CD4-positive, CD25-positive, alpha-beta regulatory T cell (primary cell): ENCODE results near the gene RAVER2. TPM values are rescaled to one million over a fixed set of nuclear protein-coding genes. Genes with fewer than 3 reads are reported as not detected.

Source experiments
- ATAC-seq, 2 donors: fragments of 150-1000 bp; cut with Tn5 transposase; one replicate each; pipeline ENCODE4 v1.10.0; 2021; ENCODE audit warnings: low read depth in 2 of 2, moderate number of reproducible peaks in 2 of 2, moderate library complexity in 1 of 2
- DNase-seq, 3 donors: peaks; one replicate each; pipeline versions ENCODE4 v3.0.0 to v3.0.0-alpha.2; 2012 to 2022; ENCODE audit warnings: mixed read lengths in 1 of 3
- H3K27ac ChIP-seq: one replicate; pipeline ENCODE4 v1.7.0; 2013; ENCODE audit warnings: mild to moderate bottlenecking, low read length; ENCODE audit not compliant: insufficient read depth, poor library complexity, severe bottlenecking
- H3K27me3 ChIP-seq: one replicate; pipeline ENCODE4 v1.7.0; 2013; ENCODE audit warnings: low read length; ENCODE audit not compliant: control insufficient read depth, insufficient read depth
- H3K36me3 ChIP-seq: one replicate; pipeline ENCODE4 v1.7.0; 2013; ENCODE audit warnings: mild to moderate bottlenecking, low read length, moderate library complexity; ENCODE audit not compliant: control insufficient read depth, insufficient read depth
- H3K4me1 ChIP-seq: 2 replicates; pipeline ENCODE4 v1.7.0; 2013; ENCODE audit warnings: mild to moderate bottlenecking, low read length; ENCODE audit not compliant: insufficient read depth, control insufficient read depth, poor library complexity, severe bottlenecking
- H3K4me3 ChIP-seq: one replicate; pipeline ENCODE4 v1.7.0; 2013; ENCODE audit warnings: low read depth, mild to moderate bottlenecking, low read length, moderate library complexity
- H3K9me3 ChIP-seq, 2 experiments: 1 replicate in 1 of 2; 2 replicates in 1 of 2; pipeline ENCODE4 v1.7.0; 2013; ENCODE audit warnings: low read length in 2 of 2, mild to moderate bottlenecking in 1 of 2, moderate library complexity in 1 of 2; ENCODE audit not compliant: control insufficient read depth in 2 of 2
- H3K27ac Mint-ChIP-seq, 3 donors: one replicate each; pipeline ENCODE4 v1.8.0; 2020 to 2022; ENCODE audit warnings: mild to moderate bottlenecking in 3 of 3, mixed read lengths in 3 of 3, moderate library complexity in 2 of 3
- H3K27me3 Mint-ChIP-seq: one replicate; pipeline ENCODE4 v1.8.0; 2022; ENCODE audit warnings: mild to moderate bottlenecking, mixed read lengths
- H3K36me3 Mint-ChIP-seq: one replicate; pipeline ENCODE4 v1.8.0; 2020; ENCODE audit warnings: mixed read lengths
- H3K4me1 Mint-ChIP-seq, 4 donors: one replicate each; pipeline ENCODE4 v1.8.0; 2020 to 2022; ENCODE audit warnings: mixed read lengths in 4 of 4, mild to moderate bottlenecking in 1 of 4
- H3K4me3 Mint-ChIP-seq, 4 donors: one replicate each; pipeline ENCODE4 v1.8.0; 2020 to 2022; ENCODE audit warnings: mild to moderate bottlenecking in 4 of 4, mixed read lengths in 4 of 4, moderate library complexity in 3 of 4
- H3K9me3 Mint-ChIP-seq, 7 donors: one replicate each; pipeline ENCODE4 v1.8.0; 2020 to 2022; ENCODE audit warnings: mixed read lengths in 7 of 7, mild to moderate bottlenecking in 3 of 7, moderate library complexity in 2 of 7
- polyA plus RNA-seq, 4 donors: library from polyadenylated mRNA; unstranded; fragments of 300-500 nt; fragmentation: Illumina TruSeq; gene quantifications; one replicate each; pipeline ENCODE4 v1.2.3, GENCODE V29; 2021
- total RNA-seq: library from RNA; stranded (reverse); gene quantifications from one replicate; pipeline ENCODE4 v1.2.3, GENCODE V29; 2022

RAVER2 gene
- total and polyA plus RNA-seq, 5 donors from 2014 or later: 0.32 to 0.84 (median 0.71) TPM

DNA sequence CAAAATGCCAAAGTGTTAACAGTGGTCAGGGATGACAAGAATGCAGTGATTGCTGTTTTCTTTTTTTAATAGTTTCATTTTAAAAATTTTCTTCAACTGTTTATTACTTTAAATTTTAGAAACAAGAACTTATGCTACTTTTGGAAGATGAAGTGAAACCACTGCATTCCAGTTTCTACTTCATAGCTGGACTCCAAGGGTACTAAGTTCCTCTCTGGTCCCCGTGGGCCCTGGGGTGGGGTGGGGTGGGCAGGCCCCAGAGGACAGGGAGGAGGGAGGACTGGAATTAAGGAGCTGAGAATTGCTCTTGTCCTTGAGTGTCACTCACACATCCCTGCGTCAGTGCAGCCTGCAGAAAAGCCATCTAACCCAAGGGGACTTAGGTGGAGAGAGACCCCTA lies 97.3 kb downstream of the RAVER2 start:
- Mint-ChIP-seq H3K36me3 (peaks cover 53% of the 10 kb centered on the region), H3K27ac (no peak overlapping the region), H3K4me3 (no peak overlapping the region), H3K9me3 (no peaks in the 10 kb centered on the region), H3K4me1 (peaks cover 0 to 2% (median 0%) of the 10 kb centered on the region in 4 donors), H3K27me3 (no peaks in the 10 kb centered on the region)
- DNase-seq (no peak), ATAC-seq (no peak)
- H3K9me3 ChIP-seq: no peaks in the 10 kb centered on the region
- no peak overlapping the region for H3K27ac ChIP-seq
- no peak overlapping the region for H3K4me3 ChIP-seq
- H3K4me1 ChIP-seq: no peaks in the 10 kb centered on the region
- H3K27me3 ChIP-seq: no peaks in the 10 kb centered on the region
- peaks cover 91% of the 10 kb centered on the region for H3K36me3 ChIP-seq

DNA sequence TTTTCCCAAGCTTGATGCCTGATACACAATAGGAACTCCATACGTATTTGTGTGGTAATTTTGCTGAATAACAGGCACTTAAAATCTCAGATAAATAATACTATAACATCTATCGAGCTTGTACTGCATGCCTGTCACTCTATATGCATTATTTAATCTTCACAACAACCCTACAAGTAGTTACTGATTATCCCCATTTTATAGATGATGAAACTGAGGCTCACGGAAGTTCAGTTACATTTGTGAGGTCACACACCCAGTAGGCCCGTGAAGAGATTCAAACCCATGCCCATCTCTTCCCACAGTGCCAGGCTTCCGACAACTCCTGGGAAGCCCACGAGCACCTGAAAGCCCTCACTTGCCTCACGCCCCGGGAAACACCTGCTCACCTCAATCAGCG lies 98.8 kb downstream of the RAVER2 start:
- Mint-ChIP-seq H3K27ac (peak overlapping the region in 2 of 3 donors; percentile 20 to 69), H3K27me3 (no peaks in the 10 kb centered on the region), H3K9me3 (no peaks in the 10 kb centered on the region), H3K4me1 (peaks cover 0 to 2% (median 0%) of the 10 kb centered on the region in 4 donors), H3K36me3 (peaks cover 46% of the 10 kb centered on the region), H3K4me3 (no peak overlapping the region)
- ATAC-seq (no peak), DNase-seq (no peak)
- no peak overlapping the region for H3K27ac ChIP-seq
- no peaks in the 10 kb centered on the region for H3K9me3 ChIP-seq
- no peak overlapping the region for H3K4me3 ChIP-seq
- no peaks in the 10 kb centered on the region for H3K27me3 ChIP-seq
- no peaks in the 10 kb centered on the region for H3K4me1 ChIP-seq
- H3K36me3 ChIP-seq: peaks cover 91% of the 10 kb centered on the region

DNA sequence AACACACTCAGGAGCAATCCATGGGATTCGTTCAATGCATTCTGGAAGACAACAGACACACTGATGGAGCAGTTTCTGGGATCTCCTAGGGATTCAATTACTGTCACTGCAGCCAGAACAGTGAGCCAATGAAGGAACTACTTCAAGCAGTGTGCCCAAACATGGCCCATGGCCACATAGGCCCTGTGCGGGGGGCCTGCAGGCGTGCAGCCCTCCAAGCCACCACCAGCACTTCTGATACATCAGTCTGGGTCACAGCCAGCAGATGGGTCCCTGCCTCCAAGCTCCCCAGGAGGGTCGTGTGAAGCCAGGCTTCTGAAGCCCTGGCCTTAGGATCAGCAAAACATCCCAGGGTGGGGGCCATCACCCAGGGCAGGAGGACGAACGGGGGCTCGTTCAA lies 99.3 kb downstream of the RAVER2 start:
- no peak for ATAC-seq
- H3K27ac ChIP-seq: no peak overlapping the region
- no peaks in the 10 kb centered on the region for H3K27me3 ChIP-seq
- Mint-ChIP-seq H3K4me3 (no peak overlapping the region), H3K36me3 (peaks cover 46% of the 10 kb centered on the region), H3K4me1 (peaks cover 0 to 2% (median 0%) of the 10 kb centered on the region in 4 donors), H3K27me3 (no peaks in the 10 kb centered on the region), H3K9me3 (no peaks in the 10 kb centered on the region), H3K27ac (peak overlapping the region in 2 of 3 donors; percentile 20 to 69)
- H3K36me3 ChIP-seq: peaks cover 94% of the 10 kb centered on the region
- no peaks in the 10 kb centered on the region for H3K4me1 ChIP-seq
- H3K9me3 ChIP-seq: no peaks in the 10 kb centered on the region
- no peak overlapping the region for H3K4me3 ChIP-seq
- DNase-seq: no peak

DNA sequence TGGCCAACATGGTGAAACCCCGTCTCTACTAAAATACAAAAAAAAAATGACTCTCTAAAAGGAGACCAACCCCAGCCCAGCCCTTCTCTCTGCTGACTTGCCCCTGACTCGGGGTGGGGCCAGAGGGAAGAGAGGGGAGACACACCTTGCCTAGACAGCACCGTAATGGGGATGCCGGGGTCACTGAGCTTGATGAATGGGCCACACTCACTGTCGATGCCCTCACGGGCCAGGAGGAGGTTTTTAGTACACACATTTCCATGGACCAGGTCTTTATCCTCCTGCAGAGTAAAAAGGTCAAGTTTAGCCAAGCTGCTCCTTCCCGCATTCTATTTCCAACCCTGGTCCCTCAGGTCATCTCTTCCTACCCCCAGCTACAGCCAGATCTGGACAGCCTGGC lies 99.7 kb downstream of the RAVER2 start:
- H3K27me3 Mint-ChIP-seq: no peaks in the 10 kb centered on the region
- Histone ChIP-seq H3K4me1 (no peaks in the 10 kb centered on the region), H3K27ac (no peak overlapping the region), H3K4me3 (no peak overlapping the region), H3K36me3 (peaks cover 94% of the 10 kb centered on the region), H3K9me3 (no peaks in the 10 kb centered on the region), H3K27me3 (no peaks in the 10 kb centered on the region)
- ATAC-seq (no peak), DNase-seq (no peak)
- H3K27ac Mint-ChIP-seq: peak overlapping the region in 2 of 3 donors; percentile 7 to 65
- peaks cover 0 to 2% (median 0%) of the 10 kb centered on the region in 4 donors for H3K4me1 Mint-ChIP-seq
- H3K36me3 Mint-ChIP-seq: peaks cover 46% of the 10 kb centered on the region
- no peaks in the 10 kb centered on the region for H3K9me3 Mint-ChIP-seq
- no peak overlapping the region for H3K4me3 Mint-ChIP-seq

DNA sequence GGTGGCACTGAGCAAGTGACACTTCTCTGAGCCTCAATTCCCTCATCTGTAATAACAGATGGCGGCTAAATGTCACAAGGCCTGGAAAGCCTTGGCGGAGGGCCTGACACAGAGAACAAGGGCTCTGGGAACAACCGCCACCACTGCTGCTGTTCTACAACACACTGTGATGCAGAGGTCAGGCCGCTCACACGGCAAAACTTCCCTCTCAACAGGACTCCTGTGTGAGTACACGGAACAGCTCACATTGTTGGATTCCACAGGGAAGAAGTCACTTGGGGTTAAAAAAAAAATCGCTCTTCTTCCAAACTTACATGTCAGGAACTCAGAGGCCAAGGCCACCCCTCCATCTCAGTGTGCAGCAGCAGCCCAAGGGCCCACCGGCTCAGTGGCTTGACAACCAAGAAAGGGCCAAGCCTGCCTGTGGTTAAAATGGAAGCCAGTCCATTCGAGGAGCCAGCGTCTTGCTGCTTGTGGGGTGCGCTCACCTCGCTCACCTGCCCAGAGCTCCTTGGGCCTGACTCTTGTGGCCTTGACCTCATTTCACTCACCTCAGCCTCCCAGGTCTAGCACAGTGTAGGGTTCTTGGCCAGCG lies 101.1 kb downstream of the RAVER2 start:
- Mint-ChIP-seq H3K36me3 (peaks cover 49% of the 10 kb centered on the region), H3K9me3 (no peaks in the 10 kb centered on the region), H3K27me3 (no peaks in the 10 kb centered on the region), H3K4me1 (peaks cover 0 to 2% (median 0%) of the 10 kb centered on the region in 4 donors), H3K27ac (peak overlapping the region; percentile 66 to 71 (median 67)), H3K4me3 (peak overlapping the region in 1 of 4 donors; percentile 87)
- Histone ChIP-seq H3K4me1 (no peaks in the 10 kb centered on the region), H3K9me3 (no peaks in the 10 kb centered on the region), H3K36me3 (peaks cover 93% of the 10 kb centered on the region), H3K27ac (no peak overlapping the region), H3K27me3 (no peaks in the 10 kb centered on the region), H3K4me3 (no peak overlapping the region)
- DNase-seq (no peak), ATAC-seq (no peak)

DNA sequence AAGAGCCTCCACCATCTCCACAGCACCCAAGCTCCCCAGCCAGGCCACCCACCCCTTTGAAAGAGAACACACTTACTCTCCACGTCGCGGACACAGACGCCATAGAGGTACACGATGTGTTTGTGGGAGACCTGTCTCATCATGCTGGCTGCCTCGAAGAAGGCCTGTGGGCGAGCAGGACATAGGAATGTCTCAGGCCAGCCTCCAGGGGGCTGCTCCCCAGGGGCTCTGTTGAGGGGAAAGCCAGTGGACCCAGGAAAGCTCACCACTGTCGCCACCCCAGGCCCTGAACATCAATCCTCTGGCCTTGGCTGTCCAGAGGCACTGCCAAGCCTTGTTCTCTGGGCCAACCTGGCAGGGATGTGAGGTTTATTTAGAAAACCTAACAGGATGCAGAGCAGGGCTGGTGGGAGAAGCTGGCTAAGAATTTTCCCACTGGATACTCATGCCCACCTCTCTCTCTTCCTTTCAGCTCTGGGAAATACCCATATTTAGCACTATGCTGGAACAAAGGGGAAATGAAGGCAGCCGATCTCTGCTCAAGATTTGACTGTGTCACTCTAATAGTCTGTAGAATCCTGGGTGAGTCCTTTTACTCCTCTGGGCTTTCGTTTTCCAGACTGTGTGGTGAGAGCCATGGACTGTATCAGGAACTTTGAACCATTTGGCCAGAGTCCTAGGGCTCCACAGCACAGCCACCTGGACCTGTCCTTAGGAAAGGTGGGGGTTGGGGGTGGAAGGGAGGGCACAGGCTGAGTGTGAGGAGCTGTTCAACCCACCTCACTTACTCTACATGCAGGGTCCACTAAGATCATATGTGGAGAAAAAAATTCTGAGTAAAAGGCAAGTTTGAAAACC lies 101.9 kb downstream of the RAVER2 start:
- H3K27ac ChIP-seq: no peak overlapping the region
- no peaks in the 10 kb centered on the region for H3K4me1 ChIP-seq
- no peak for DNase-seq
- peaks cover 94% of the 10 kb centered on the region for H3K36me3 ChIP-seq
- peaks cover 0 to 2% (median 0%) of the 10 kb centered on the region in 4 donors for H3K4me1 Mint-ChIP-seq
- no peaks in the 10 kb centered on the region for H3K9me3 Mint-ChIP-seq
- no peaks in the 10 kb centered on the region for H3K27me3 ChIP-seq
- H3K27ac Mint-ChIP-seq: peak overlapping the region; percentile 66 to 71 (median 67)
- peaks cover 45% of the 10 kb centered on the region for H3K36me3 Mint-ChIP-seq
- no peaks in the 10 kb centered on the region for H3K27me3 Mint-ChIP-seq
- no peaks in the 10 kb centered on the region for H3K9me3 ChIP-seq
- H3K4me3 Mint-ChIP-seq: no peak overlapping the region
- H3K4me3 ChIP-seq: no peak overlapping the region
- no peak for ATAC-seq

DNA sequence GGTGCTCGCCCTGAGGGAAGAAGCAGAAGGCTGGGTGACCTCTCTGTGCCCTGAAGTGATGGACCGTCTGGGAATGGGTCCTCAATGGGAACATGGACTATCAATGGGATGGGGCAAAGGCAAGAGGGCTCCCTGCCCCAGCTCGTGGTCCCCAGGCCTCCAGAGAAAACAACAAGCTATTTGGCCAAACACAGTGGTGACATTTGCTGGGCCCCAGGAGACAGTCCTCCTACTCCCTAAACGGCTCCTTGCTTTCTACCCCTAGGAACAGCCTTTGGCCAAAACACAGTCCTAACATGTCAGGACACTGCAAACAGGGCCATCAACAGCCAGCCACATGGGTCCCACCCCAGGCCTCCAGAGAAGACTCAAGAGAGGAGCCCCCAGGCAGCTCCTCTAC lies 102.8 kb downstream of the RAVER2 start:
- H3K27me3 Mint-ChIP-seq: no peaks in the 10 kb centered on the region
- Histone ChIP-seq H3K4me3 (no peak overlapping the region), H3K27me3 (no peaks in the 10 kb centered on the region), H3K27ac (no peak overlapping the region), H3K9me3 (no peaks in the 10 kb centered on the region), H3K36me3 (peaks cover 99% of the 10 kb centered on the region), H3K4me1 (no peaks in the 10 kb centered on the region)
- H3K36me3 Mint-ChIP-seq: peaks cover 49% of the 10 kb centered on the region
- H3K27ac Mint-ChIP-seq: peak overlapping the region in 2 of 3 donors; percentile 32 to 67
- no peaks in the 10 kb centered on the region for H3K9me3 Mint-ChIP-seq
- peaks cover 0 to 2% (median 0%) of the 10 kb centered on the region in 4 donors for H3K4me1 Mint-ChIP-seq
- DNase-seq (no peak), ATAC-seq (no peak)
- H3K4me3 Mint-ChIP-seq: no peak overlapping the region
